OCI-LY1 (cell line): Measurements from ENCODE around the gene MBTD1.
A peak's percentile ranks its signal among the peaks of the same experiment; 100 is the strongest.

Experiments used
- H2AFZ ChIP-seq: fragments of 200-600 bp; sonication (generic), shearing (Covaris generic); 2 replicates; pipeline ENCODE4 v1.6.0; 2014; ENCODE audit warnings: antibody characterized with exemption, mild to moderate bottlenecking, low read length
- H3F3A ChIP-seq: fragments of 200-600 bp; sonication (generic), shearing (Covaris generic); 2 replicates; pipeline ENCODE4 v1.6.0; 2014; ENCODE audit warnings: mild to moderate bottlenecking, antibody characterized with exemption, low read length, moderate library complexity; ENCODE audit not compliant: insufficient read depth
- H3K27ac ChIP-seq: fragments of 200-600 bp; sonication (generic); 2 replicates; pipeline ENCODE4 v1.5.1; 2014; ENCODE audit warnings: low read length, mixed run types, mild to moderate bottlenecking, low read depth; ENCODE audit not compliant: poor library complexity, severe bottlenecking
- H3K27me3 ChIP-seq: fragments of 200-600 bp; sonication (generic); 2 replicates; pipeline ENCODE4 v1.6.0; 2014; ENCODE audit warnings: antibody characterized with exemption, mild to moderate bottlenecking, low read length, moderate library complexity; ENCODE audit not compliant: insufficient read depth
- H3K36me3 ChIP-seq: fragments of 200-600 bp; sonication (generic); 2 replicates; pipeline ENCODE4 v1.6.1; 2014; ENCODE audit warnings: mild to moderate bottlenecking, antibody characterized with exemption, low read length, moderate library complexity, mixed read lengths; ENCODE audit not compliant: insufficient read depth
- H3K4me1 ChIP-seq: fragments of 200-600 bp; sonication (generic); 2 replicates; pipeline ENCODE4 v1.5.1; 2014; ENCODE audit warnings: mild to moderate bottlenecking, low read length, moderate library complexity; ENCODE audit not compliant: insufficient read depth, severe bottlenecking
- H3K4me2 ChIP-seq: fragments of 200-600 bp; sonication (generic), shearing (Covaris generic); 2 replicates; pipeline ENCODE4 v1.6.1; 2014; ENCODE audit warnings: low read length
- H3K4me3 ChIP-seq: fragments of 200-600 bp; sonication (generic); 2 replicates; pipeline ENCODE4 v1.5.1; 2014; ENCODE audit warnings: low read length, low read depth, mild to moderate bottlenecking, mixed read lengths; ENCODE audit not compliant: poor library complexity, severe bottlenecking
- H3K79me2 ChIP-seq: fragments of 200-600 bp; shearing (Covaris generic); 2 replicates; pipeline ENCODE4 v1.6.1; 2016; ENCODE audit warnings: mixed run types, low read length, mixed read lengths; ENCODE audit not compliant: insufficient read depth
- H3K9ac ChIP-seq: fragments of 200-600 bp; sonication (generic), shearing (Covaris generic); 2 replicates; pipeline ENCODE4 v1.6.1; 2014; ENCODE audit warnings: mild to moderate bottlenecking, low read length, mixed read lengths
- H3K9me2 ChIP-seq: fragments of 200-600 bp; sonication (generic), shearing (Covaris generic); 2 replicates; pipeline ENCODE4 v1.6.1; 2014; ENCODE audit warnings: low read depth, mild to moderate bottlenecking, low read length, mixed read lengths
- H3K9me3 ChIP-seq: fragments of 200-600 bp; shearing (Covaris generic); 2 replicates; pipeline ENCODE4 v1.6.1; 2014; ENCODE audit warnings: low read length, mixed read lengths
- H4K20me1 ChIP-seq: fragments of 200-600 bp; sonication (generic), shearing (Covaris generic); 2 replicates; pipeline ENCODE4 v1.6.0; 2016; ENCODE audit warnings: mild to moderate bottlenecking, low read length; ENCODE audit not compliant: insufficient read depth
- CTCF ChIP-seq: fragments of 200-600 bp; sonication (generic), shearing (Covaris generic); IDR thresholded peaks from 2 replicates; pipeline ENCODE4 v1.5.1; 2017; ENCODE audit warnings: mild to moderate bottlenecking, antibody characterized with exemption, low read length, moderate library complexity, mixed read lengths
- EZH2 ChIP-seq: fragments of 200-600 bp; sonication (generic), shearing (Covaris generic); IDR thresholded peaks from 2 replicates; pipeline ENCODE4 v1.8.0; 2017; ENCODE audit warnings: borderline replicate concordance, mixed run types, mild to moderate bottlenecking, antibody characterized with exemption, low read length, moderate library complexity, mixed read lengths

MBTD1 gene

DNA sequence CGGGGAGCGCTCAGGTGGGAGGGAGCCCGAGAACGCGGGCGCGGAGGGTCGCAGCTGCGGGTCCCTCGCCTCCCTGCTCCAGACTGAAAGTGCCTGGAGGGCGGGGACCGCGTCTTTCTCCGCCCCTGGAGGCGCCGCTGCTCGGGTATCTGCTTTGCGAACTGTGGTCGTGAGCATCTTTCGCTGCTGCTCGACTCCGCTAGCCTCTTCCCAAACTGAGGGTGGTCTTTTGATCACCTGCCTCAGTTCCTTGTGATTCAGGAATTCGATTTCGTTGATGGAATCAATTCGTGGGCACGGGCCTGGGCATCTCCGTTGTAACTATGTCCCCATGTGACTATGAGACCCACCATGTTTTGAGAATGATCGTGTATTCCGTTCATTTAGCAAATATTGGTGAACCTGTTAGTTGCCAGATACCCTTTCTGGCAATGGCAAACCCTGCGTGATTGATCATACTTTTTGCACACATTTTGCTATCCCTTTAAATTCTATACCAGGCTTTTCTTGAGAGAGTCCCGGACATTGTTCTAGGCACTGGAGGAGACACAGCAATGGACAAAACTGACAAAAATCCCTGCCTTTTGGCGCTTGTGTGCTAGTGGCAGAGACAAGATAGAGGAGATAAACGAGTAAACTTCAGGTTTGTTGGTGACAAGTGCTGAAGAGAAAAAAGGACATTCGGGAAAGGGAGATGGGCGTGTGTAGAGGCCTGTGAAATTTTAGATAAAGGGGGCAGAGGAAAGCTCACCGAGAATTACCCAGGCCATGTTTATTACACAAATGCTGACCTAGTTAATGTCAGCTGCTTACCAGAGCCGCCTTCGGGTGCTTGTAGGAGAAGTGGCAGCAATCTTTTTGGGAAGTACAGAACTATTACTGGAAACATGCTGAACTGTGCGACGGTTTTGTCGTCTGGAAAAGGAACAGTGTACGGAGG is 1.4 kb upstream of the MBTD1 start:
- Histone ChIP-seq H3K4me1 (peaks cover 50% of the 10 kb centered on the region), H3K79me2 (peaks cover 67% of the 10 kb centered on the region), H3F3A (no peaks in the 10 kb centered on the region), H4K20me1 (no peaks in the 10 kb centered on the region), H3K4me2 (peak overlapping the region; percentile 91), H3K9me2 (no peaks in the 10 kb centered on the region), H3K36me3 (peaks cover 44% of the 10 kb centered on the region), H3K9me3 (no peaks in the 10 kb centered on the region), H3K27ac (peak overlapping the region; percentile 44), H3K27me3 (no peaks in the 10 kb centered on the region), H3K4me3 (peak overlapping the region; percentile 77), H3K9ac (peak overlapping the region; percentile 90), H2AFZ (no peak overlapping the region)
- TF ChIP-seq CTCF (no peak), EZH2 (no peak)

- Histone ChIP-seq H2AFZ (no peak within 1 kb of the TSS), H3K27ac (peak within 1 kb of the TSS; percentile 73), H3K9me2 (no peaks in the 10 kb centered on the region), H3K27me3 (no peaks in the 10 kb centered on the region), H3K79me2 (peaks cover 76% of the 10 kb centered on the region), H3K9me3 (no peaks in the 10 kb centered on the region), H3K4me3 (peak within 1 kb of the TSS; percentile 77), H3K9ac (peak within 1 kb of the TSS; percentile 90), H4K20me1 (no peaks in the 10 kb centered on the region), H3F3A (no peaks in the 10 kb centered on the region), H3K4me1 (peaks cover 50% of the 10 kb centered on the region), H3K4me2 (peak within 1 kb of the TSS; percentile 91), H3K36me3 (peaks cover 44% of the 10 kb centered on the region)
- TF ChIP-seq CTCF (no peak), EZH2 (no peak)
These were observed 581 bp upstream of the MBTD1 start, which contains the start of gene UTP18 for GRCh38 chr17:51260237-51261023. UTP18 (plus strand) TSS chr17:51260546; CDS start chr17:51260585, 39 bp downstream.

GRCh38 chr17:51258756-51259563 is 889 bp downstream of the MBTD1 start:
- TF ChIP-seq EZH2, result no peak
- TF ChIP-seq CTCF, result no peak
- no peaks in the 10 kb centered on the region for H4K20me1 ChIP-seq

More at GRCh38 chr17:51258756-51259563, 889 bp downstream of the MBTD1 start:
- Histone ChIP-seq H3K4me3 (peak overlapping the region; percentile 77), H3K4me2 (peak overlapping the region; percentile 91), H2AFZ (no peak overlapping the region), H3K27me3 (no peaks in the 10 kb centered on the region), H3K9ac (peak overlapping the region; percentile 90), H3F3A (no peaks in the 10 kb centered on the region), H3K36me3 (peaks cover 43% of the 10 kb centered on the region), H3K9me2 (no peaks in the 10 kb centered on the region), H3K9me3 (no peaks in the 10 kb centered on the region), H3K4me1 (peaks cover 50% of the 10 kb centered on the region), H3K27ac (peak overlapping the region; percentile 47), H3K79me2 (peaks cover 80% of the 10 kb centered on the region)
